GM18907 (cell line): ENCODE results near the gene PGR.

Experiments
- ATAC-seq: cut with Tn5 transposase; IDR thresholded peaks from one replicate; pipeline ENCODE4 v1.9.1; 2021; ENCODE audit warnings: mild to moderate bottlenecking, moderate library complexity; ENCODE audit not compliant: unreplicated experiment

The PGR gene

GRCh38 chr11:101129203-101129943, at the start of gene PGR:
Gene PGR, minus strand, starts transcription at chr11:101129813. Its CDS starts 743 bp downstream, at chr11:101129070.
- no peak for ATAC-seq

DNA sequence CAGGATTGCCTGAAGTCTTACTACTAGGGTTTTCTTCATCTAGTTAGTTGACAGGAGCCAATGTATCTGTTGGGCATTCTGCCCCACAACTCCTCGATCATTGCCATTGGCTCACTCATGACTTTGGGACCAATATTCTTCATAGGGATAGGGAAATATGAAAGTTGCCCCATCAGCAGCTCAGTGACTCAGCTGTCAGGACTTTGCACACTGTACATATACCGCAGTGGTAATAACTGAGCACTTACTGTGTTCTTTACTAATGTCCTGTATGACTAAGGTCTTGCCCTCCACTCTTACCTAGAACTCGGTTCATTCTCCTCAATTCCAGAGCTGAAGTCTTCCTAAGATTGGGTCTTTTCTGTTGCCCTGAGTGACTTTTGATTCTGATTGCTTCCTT, 46.8 kb upstream of the PGR start:
- ATAC-seq = no peak

GRCh38 chr11:101169944-101170343, 40.3 kb upstream of the PGR start:
- ATAC-seq = no peak

GRCh38 chr11:101166038-101166437, 36.4 kb upstream of the PGR start:
- no peak for ATAC-seq

GRCh38 chr11:101158119-101158518, 28.5 kb upstream of the PGR start:
- ATAC-seq = no peak

- no peak for ATAC-seq
Observed at GRCh38 chr11:101138245-101138930, 8.8 kb upstream of the PGR start.

- no peak for ATAC-seq
Observed at GRCh38 chr11:101133190-101133589, 3.6 kb upstream of the PGR start.

- no peak for ATAC-seq
Observed at GRCh38 chr11:101128571-101129202, 926 bp downstream of the PGR start.

DNA sequence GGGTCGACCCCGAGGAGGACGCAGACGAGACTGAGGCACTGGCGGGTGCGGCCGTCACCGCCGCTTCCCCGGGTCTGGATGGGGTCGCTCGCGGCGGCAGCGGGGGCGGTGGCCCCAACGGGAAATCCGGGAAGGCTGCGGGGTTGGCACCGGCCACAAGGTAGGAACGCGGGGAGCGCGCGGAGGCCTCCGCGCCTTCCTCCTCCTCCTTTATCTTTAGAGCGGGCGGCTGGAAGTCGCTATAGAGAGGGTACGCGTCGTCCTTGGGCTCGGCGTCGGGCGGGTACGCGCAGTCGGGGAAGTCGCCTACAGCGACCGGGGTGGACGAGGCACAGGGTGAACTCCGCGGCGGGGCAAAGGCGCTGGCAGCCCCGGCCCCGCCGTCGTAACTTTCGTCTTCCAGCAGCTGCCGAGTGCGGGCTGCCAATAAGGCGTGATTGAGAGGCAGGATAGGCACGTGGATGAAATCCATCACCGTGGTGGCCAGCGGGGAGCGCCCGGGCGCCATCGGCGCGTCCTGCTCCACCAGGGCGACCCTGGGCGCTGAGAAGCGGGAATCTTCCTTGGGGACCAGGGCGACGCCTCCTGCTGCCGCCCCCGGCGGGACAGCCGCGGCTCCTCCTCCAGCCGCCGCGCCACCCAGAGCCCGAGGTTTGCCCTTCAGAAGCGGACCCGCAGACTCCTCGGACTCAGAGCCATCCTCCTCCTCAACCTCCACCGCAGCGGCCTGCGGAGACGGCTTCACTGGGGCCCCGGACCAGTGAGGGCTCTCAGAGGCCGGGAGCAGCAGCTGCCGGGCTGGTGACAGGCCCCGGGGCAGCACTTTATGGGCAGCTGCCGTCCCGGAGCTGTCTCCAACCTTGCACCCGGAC, 1.7 kb downstream of the PGR start:
- no peak for ATAC-seq

DNA sequence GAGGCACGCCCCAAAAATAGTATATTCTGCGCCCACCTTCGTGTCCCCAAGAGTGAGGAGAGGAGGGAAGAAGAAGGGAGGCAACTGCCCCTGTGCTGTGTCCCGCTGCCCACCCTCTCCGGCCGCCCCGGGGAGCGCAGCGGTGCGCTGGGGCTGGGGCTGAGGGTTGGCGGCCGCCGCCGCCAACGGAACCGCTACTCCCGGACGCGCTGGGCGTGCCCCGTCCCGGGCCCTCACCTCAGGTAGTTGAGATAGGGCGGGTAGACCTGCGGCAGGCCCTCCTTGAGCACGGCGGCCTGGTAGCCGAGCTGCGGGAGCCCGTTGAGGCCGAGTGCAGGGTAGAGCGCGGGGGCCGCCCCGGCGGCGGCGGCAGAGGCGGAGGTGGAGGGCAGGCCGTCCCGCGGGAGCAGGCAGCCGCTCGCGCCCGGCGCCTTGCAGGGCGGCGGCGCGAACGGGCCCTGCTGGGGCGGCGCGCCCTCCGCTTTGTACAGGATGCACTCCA, 2.4 kb downstream of the PGR start:
- ATAC-seq = no peak

GRCh38 chr11:101126551-101127196, 2.9 kb downstream of the PGR start:
- no peak for ATAC-seq

DNA sequence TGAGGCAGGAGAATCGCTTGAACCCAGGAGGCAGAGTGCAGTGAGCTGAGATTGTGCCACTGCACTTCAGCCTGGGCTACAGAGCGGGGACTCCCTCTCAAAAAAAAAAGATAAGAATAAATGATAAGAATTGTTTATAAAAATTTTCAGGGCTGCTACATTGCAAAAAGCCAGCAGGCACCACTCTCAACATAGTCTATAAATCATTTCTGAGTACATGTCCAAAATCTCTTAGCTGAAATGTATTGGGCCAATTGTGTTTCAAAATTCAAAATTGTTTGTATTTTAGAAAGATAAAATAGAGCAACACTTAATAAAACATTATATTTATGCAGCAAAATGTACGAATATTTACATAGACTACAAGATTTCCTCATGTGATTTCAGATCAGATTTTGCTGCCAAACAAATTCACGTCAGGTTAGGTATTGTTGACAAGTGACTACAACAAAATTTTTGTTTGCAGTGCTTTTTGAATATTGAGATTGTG, 13.9 kb downstream of the PGR start:
- no peak for ATAC-seq

DNA sequence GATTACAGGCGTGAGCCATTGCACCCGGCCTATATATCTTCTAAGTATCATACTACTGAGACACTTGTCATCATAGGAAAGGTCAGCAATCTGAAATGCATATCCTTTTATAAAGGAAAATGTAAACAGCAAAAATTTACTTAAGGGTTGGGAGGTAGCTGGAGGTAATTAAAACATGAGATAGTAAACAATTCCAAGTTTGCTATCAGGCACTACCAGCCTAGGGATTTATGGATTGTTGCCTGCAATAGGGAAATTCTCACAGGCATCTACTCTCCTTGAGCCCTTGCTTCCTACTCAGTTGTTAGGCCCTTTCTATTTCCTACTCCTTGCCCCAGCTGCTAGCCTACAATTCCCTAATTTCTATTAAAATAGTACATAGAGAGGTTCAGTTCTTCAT, 16.1 kb downstream of the PGR start:
- ATAC-seq = no peak

DNA sequence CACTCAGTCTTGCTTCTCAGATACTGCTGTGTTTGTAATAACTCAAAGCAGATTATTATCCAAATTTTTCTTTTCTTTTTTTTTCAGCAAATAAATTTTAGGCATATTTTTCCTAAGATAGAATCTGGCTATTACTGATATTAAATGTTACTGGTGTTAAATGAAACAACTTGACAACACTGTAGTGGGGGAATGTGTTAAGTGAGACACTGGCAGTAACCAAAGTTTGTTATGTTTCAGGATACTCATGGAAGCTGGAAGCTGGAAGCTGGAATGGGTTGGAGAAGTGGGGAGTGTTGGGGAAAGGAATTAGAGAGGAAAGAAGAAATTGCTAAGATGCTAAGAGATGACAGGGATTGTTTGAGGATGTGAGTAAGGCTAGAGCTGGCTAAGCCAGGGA, 24.9 kb downstream of the PGR start:
- no peak for ATAC-seq

- ATAC-seq = no peak
Observed at GRCh38 chr11:101103433-101103832, 26.2 kb downstream of the PGR start.

DNA sequence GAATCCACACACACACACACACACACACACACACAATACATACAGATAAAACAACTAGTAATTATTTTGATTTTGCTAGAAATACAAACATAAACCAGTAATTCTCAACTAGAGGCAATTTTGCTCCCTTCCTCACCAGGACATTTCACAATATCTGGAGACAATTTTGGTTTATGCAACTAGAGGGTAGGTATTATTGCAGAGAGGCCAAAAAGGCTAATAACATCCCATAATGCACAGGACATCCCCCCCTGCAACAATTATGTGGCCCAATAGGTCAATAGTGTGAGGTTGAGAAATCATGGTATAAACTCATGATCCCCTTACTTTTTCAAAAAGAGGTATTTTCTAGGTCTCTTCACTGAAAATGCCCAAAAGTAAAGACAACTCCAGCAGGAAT, 29.0 kb downstream of the PGR start:
- no peak for ATAC-seq

GRCh38 chr11:101096036-101096704, 33.4 kb downstream of the PGR start:
- ATAC-seq = no peak

DNA sequence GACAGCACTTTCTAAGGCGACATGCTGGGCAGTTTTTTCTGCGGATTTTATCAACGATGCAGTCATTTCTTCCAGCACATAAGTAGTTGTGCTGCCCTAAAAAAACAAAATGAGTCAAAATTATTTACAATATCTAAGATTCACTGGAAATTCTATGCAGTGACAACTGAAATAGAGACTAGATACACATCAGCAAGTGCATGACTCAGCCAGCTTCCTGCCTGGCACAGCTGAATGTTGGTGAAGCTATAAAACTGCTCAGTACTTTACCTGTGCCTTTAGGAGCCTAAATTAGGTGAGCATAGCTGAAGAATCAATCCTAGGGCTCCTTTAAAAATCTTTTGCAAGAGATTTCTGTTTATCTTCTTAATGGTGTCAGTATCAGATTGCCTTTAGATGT, 37.8 kb downstream of the PGR start:
- no peak for ATAC-seq

- no peak for ATAC-seq
Observed at GRCh38 chr11:101090679-101091270, 38.8 kb downstream of the PGR start.
